ENCODE results near the gene PADI6. TPM values are rescaled to one million over a fixed set of nuclear protein-coding genes. Genes with fewer than 3 reads are reported as not detected.

Gene PADI6
- total and polyA plus RNA-seq, 4 donors = not detected

GRCh38 chr1:17350083-17350482 is 21.9 kb upstream of the PADI6 start:
- no peak for TF ChIP-seq CTCF (IDR thresholded peaks at IDR 0.05; ENCODE audit: control extremely low read depth, extremely low read depth)
- ATAC-seq (ENCODE audit: insufficient read depth, low FRiP score) = no peak
- Histone ChIP-seq H3K9me3 (ENCODE audit: control insufficient read depth in 4 of 4, insufficient read depth in 3 of 4, low read length in 3 of 4) (no peaks in the 10 kb centered on the region), H3K27ac (ENCODE audit: low read depth in 1 of 2, low read length in 1 of 2) (no peak overlapping the region), H3K4me1 (ENCODE audit: control insufficient read depth in 5 of 5, insufficient read depth in 5 of 5, low read length in 5 of 5) (no peaks in the 10 kb centered on the region), H3K9ac (ENCODE audit: insufficient read depth in 1 of 2, low read length in 2 of 2) (no peak overlapping the region), H3K36me3 (ENCODE audit: control insufficient read depth in 4 of 4, insufficient read depth in 4 of 4, low read length in 4 of 4) (no peaks in the 10 kb centered on the region), H3K27me3 (ENCODE audit: control insufficient read depth in 3 of 3, insufficient read depth in 3 of 3, low read length in 2 of 3) (peaks cover 0 to 9% (median 2%) of the 10 kb centered on the region in 3 donors), H3K4me3 (no peak overlapping the region)
- no peak for DNase-seq
- WGBS, 2 donors = 39 to 52% methylated on average over 8 of the region's 8 CpGs

- DNase-seq (no peak), ATAC-seq (ENCODE audit: insufficient read depth, low FRiP score) (no peak)
- Histone ChIP-seq H3K9me3 (ENCODE audit: control insufficient read depth in 4 of 4, insufficient read depth in 3 of 4, low read length in 3 of 4) (no peaks in the 10 kb centered on the region), H3K36me3 (ENCODE audit: control insufficient read depth in 4 of 4, insufficient read depth in 4 of 4, low read length in 4 of 4) (no peaks in the 10 kb centered on the region), H3K9ac (ENCODE audit: insufficient read depth in 1 of 2, low read length in 2 of 2) (no peak overlapping the region), H3K4me1 (ENCODE audit: control insufficient read depth in 5 of 5, insufficient read depth in 5 of 5, low read length in 5 of 5) (no peaks in the 10 kb centered on the region), H3K27ac (ENCODE audit: low read depth in 1 of 2, low read length in 1 of 2) (no peak overlapping the region), H3K4me3 (no peak overlapping the region), H3K27me3 (ENCODE audit: control insufficient read depth in 3 of 3, insufficient read depth in 3 of 3, low read length in 2 of 3) (peaks cover 0 to 9% (median 2%) of the 10 kb centered on the region in 3 donors)
- no peak for TF ChIP-seq CTCF (IDR thresholded peaks at IDR 0.05; ENCODE audit: control extremely low read depth, extremely low read depth)
- WGBS, 2 donors = 82 to 86% methylated on average over 7 of the region's 7 CpGs
Measured at GRCh38 chr1:17350928-17351446, 21.0 kb upstream of the PADI6 start.

GRCh38 chr1:17351598-17352324 is 20.2 kb upstream of the PADI6 start:
- H3K27me3 ChIP-seq (ENCODE audit: control insufficient read depth in 3 of 3, insufficient read depth in 3 of 3, low read length in 2 of 3) = peaks cover 0 to 9% (median 2%) of the 10 kb centered on the region in 3 donors
- H3K36me3 ChIP-seq (ENCODE audit: control insufficient read depth in 4 of 4, insufficient read depth in 4 of 4, low read length in 4 of 4) = no peaks in the 10 kb centered on the region
- no peak for DNase-seq
- no peak overlapping the region for H3K4me3 ChIP-seq
- H3K9me3 ChIP-seq (ENCODE audit: control insufficient read depth in 4 of 4, insufficient read depth in 3 of 4, low read length in 3 of 4) = no peaks in the 10 kb centered on the region
- ATAC-seq (ENCODE audit: insufficient read depth, low FRiP score) = no peak
- H3K27ac ChIP-seq (ENCODE audit: low read depth in 1 of 2, low read length in 1 of 2) = no peak overlapping the region
- no peak overlapping the region for H3K9ac ChIP-seq (ENCODE audit: insufficient read depth in 1 of 2, low read length in 2 of 2)
- no peaks in the 10 kb centered on the region for H3K4me1 ChIP-seq (ENCODE audit: control insufficient read depth in 5 of 5, insufficient read depth in 5 of 5, low read length in 5 of 5)
- no peak for TF ChIP-seq CTCF (IDR thresholded peaks at IDR 0.05; ENCODE audit: control extremely low read depth, extremely low read depth)
- 83 to 89% methylated on average over 7 of the region's 8 CpGs for WGBS, 2 donors

Data from lung (tissue), 12 donors.